Inferior parietal cortex (tissue), 1 donor: ENCODE data around the gene SLC44A1.
A peak's percentile ranks its signal among the peaks of the same experiment; 100 is the strongest.

Experiments used
- DNase-seq: peaks from one replicate; pipeline ENCODE4 v3.0.0-alpha.2; 2016; ENCODE audit errors: extremely low spot score

The SLC44A1 gene

GRCh38 chr9:105431424-105432246, 187.2 kb downstream of the SLC44A1 start:
- DNase-seq = no peak

- no peak for DNase-seq
Measured at GRCh38 chr9:105432247-105432842, 187.9 kb downstream of the SLC44A1 start.

DNA sequence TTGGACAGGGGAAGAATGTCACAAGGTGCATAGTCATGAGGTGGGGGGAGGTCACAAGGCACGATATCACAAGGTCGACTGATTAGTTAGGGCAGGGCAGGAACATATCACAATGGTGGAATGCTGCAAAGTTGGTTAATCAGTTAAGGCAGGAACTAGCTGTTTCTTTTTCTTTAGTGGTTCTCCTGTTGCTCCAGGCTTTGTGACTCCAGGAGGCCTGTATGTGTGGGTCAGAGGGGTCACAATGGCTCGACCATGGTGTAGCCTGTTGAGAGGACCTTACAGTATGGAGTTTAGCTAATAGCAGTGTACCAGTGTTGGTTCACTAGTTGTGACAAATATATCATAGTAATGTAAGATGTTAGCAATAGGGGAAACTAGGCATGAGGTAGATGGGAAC, 191.0 kb downstream of the SLC44A1 start:
- no peak for DNase-seq

- no peak for DNase-seq
Measured at GRCh38 chr9:105436783-105437182, 192.3 kb downstream of the SLC44A1 start.

DNA sequence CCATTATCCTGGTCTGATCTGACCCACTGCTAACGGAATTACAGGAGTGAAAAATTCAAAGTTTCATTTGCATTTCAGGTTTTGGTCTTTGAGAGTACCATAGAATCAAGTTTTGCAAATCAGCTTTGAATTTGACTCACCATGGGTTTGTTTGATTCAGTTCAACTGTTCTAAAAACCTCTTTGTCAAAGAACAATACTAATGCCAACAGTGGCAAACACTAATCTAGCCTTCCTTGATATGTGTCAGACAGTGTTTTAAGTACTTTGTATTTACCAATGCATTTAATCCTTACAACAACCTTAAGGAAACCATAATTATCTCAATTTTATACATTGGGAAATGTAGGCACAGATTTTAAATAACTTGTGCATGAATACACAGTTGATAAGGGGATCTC, 193.3 kb downstream of the SLC44A1 start:
- no peak for DNase-seq

- DNase-seq = no peak
Measured at GRCh38 chr9:105438141-105438806, 193.8 kb downstream of the SLC44A1 start.

GRCh38 chr9:105439428-105439827, 195.0 kb downstream of the SLC44A1 start:
- DNase-seq = no peak

- DNase-seq = no peak
Measured at GRCh38 chr9:105441616-105442160, 197.2 kb downstream of the SLC44A1 start.

- no peak for DNase-seq
Measured at GRCh38 chr9:105443121-105443520, 198.7 kb downstream of the SLC44A1 start.

GRCh38 chr9:105444130-105444529, 199.7 kb downstream of the SLC44A1 start:
- no peak for DNase-seq

DNA sequence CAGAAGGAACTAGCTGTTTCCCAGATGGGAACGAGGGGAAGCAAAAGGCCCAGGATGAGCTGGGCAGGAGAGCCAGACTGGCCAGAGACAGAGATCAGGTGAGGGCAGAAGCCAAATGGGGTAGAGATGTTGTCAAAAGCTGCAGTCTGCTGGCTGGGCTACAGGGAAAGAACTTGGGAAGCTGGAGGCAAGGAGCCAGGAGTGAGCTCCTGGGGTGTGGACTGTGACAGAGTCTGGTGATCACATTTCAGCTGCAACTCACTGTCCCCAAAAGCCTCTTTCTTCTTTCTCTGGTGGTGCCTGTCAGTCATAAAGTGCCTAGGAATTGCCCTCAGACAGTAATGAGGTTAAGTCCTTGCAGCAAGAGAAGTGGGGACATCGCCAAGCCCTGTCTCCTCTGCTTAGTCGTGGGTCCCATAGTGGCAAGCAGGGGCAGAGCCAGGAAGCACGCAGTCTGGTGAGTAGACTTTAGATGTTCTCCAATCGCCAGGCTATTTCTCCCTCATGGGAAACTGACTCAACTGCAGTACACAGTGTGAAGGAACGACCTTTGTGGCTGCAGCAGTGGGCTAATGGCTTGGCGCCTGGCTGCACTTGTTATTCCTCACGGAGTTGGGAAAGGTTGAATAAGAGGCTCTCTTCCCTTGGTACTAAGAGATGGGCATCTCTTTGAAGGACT, 200.9 kb downstream of the SLC44A1 start:
- DNase-seq = no peak

DNA sequence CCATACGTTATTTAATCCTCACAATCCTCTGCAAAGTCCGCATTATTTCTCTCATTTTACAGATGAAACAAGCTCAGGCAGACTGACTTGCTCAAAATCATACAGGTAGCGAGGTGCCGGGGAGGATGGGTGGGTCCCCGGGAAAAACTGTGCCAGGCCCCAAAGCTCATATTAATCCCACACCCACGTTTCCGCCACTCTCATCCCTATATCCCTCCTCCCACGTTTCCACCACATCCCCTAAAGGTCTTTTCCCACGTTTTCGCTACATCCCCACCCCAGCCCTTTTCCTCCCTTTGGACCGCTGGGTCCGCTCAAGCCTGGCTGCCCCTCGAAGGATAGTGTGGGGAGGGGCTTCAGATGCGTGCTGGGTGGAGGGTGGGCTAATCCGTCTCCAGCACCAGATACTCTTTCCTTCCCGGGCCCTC, 202.9 kb downstream of the SLC44A1 start:
- DNase-seq = no peak

- DNase-seq = peak; percentile 89
Measured at GRCh38 chr9:105447814-105448812, 203.7 kb downstream of the SLC44A1 start, which contains the start of gene FSD1L. FSD1L (plus strand) TSS chr9:105448034; CDS start chr9:105448221, 187 bp downstream.

DNA sequence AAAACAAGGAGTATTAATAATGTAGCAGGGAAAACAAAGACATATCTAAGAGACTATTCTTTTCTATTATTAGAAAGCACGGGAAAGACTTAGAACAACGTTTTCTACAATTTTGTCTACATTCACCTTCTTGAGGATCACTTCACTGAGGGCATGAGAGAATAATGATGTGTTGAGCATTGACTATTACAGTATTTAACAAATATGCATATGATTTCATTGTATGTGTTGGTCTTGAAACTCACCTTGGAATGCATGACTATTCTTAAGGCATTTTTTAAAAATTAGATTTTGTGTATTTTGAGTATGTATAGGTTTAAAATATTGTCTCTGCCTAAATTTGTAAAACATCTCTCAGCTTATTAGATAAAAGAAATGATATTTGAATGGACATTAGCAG, 204.6 kb downstream of the SLC44A1 start:
- DNase-seq = no peak

DNA sequence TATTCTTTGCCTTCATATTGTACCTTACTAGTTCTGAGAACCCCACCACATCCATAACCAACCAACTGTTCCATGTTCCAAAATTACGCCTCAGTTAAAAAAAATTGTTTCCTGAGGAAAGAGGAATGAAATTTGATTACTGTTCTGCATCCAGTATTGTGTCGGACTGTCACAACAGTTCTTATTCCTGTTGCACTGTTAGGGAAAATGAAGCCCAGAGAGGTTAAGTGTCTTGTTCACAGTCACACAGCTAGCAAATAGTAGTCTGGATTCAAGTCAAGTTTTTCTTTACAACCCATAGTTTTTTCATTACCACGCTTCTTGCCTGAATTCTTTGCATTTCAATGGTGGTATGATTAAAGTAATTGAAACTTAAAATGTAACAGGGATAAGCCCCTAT, 207.7 kb downstream of the SLC44A1 start:
- DNase-seq = no peak

DNA sequence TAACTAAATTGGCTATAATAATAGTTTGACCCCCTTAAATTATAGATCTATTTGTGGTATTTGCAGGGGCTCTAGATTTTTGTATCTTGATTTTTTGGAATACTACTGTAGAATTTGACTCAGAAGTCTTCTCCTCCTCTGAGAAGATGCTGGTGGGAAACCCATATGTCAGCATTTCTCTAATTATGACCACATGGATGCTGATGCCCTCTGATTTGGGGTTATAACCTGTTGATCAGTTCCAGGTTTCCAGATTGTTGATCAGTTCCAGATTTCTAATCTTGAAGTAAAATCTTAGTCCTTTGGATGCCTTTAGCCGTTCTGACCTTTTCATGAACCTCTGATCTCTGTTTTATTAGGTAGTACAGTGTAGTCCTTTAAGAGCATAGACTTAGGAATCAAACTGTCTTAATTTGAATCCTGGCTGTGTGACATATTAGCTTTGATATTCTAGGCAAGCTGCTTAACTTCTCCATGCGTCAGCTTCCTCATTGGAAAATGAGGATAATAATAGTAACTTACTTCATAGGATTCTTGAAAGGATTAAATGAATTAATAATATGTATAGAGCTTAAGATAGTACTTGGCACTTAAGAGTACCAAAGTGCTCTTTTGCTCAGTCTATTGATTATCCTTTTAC, 211.5 kb downstream of the SLC44A1 start:
- no peak for DNase-seq

- no peak for DNase-seq
Measured at GRCh38 chr9:105457560-105458294, 213.3 kb downstream of the SLC44A1 start.

DNA sequence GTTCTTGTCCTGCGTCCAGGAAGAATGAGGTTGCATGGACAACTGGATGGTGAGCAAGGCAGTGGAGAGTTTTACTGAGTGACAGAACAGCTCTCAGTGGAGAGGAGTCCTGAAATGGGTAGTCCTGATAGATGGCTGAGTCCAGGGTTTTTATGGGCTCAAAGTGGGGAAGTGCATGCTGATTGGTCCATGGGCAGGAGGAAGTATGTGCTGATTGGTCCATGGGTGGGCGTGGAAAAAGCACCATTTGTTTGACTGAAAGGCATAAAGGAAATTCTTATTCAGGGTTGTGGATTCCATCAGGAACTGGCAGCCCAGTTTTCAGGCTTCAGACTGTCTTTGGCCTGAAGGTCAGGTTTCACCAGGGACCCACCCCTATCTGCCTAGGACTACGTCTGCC, 214.0 kb downstream of the SLC44A1 start:
- DNase-seq = no peak

DNA sequence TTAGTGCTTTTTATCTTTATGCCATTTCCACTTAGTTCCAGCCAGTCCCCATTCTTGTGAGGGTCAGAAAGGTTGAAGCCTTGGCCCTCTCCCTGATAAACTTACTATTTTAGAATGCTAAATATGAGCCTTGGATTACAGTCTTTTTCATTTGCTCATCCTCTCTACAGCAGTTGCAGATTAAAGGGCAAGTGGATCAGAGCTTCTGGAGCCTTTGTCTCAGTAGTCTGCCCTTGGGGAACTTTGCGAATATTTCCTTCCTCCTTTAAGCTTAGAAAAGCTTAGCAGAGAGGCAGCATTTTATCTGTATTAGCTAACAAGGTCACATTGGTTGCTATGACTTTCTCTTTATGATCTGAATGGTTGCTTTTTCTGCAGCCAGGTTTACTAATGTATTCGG, 214.9 kb downstream of the SLC44A1 start:
- no peak for DNase-seq
